Liver (tissue), 9 donors: ENCODE measurements around the gene CHN2. TPM values are rescaled to one million over a fixed set of nuclear protein-coding genes. Genes with fewer than 3 reads are reported as not detected.

Source experiments
- DNase-seq: peaks from one replicate; pipeline ENCODE4 v3.0.0-alpha.2; 2017; ENCODE audit warnings: low spot score
- H3K27ac ChIP-seq, 2 donors: one replicate each; pipeline ENCODE4 v1.7.0; 2013; ENCODE audit warnings: inconsistent platforms in 2 of 2, low read length in 2 of 2, control low read depth in 1 of 2, low read depth in 1 of 2, mild to moderate bottlenecking in 1 of 2
- H3K27me3 ChIP-seq, 4 donors: one replicate each; pipeline versions ENCODE4 v1.6.1 to v1.7.0; 2013; ENCODE audit warnings: low read length in 3 of 4, inconsistent platforms in 1 of 4, mild to moderate bottlenecking in 1 of 4, moderate library complexity in 1 of 4; ENCODE audit not compliant: control insufficient read depth in 4 of 4, insufficient read depth in 4 of 4
- H3K36me3 ChIP-seq, 4 donors: one replicate each; pipeline versions ENCODE4 v1.6.1 to v1.7.0; 2013; ENCODE audit warnings: low read length in 3 of 4, mild to moderate bottlenecking in 3 of 4, low read depth in 1 of 4, moderate library complexity in 1 of 4; ENCODE audit not compliant: control insufficient read depth in 4 of 4, insufficient read depth in 3 of 4
- H3K4me1 ChIP-seq, 4 donors: one replicate each; pipeline versions ENCODE4 v1.6.1 to v1.7.0; 2013; ENCODE audit warnings: low read length in 3 of 4, mild to moderate bottlenecking in 3 of 4, moderate library complexity in 1 of 4; ENCODE audit not compliant: control insufficient read depth in 4 of 4, insufficient read depth in 4 of 4
- H3K4me3 ChIP-seq, 3 donors: one replicate each; pipeline versions ENCODE4 v1.6.1 to v1.7.0; 2013; ENCODE audit warnings: low read length in 3 of 3, control low read depth in 1 of 3, low read depth in 1 of 3, mild to moderate bottlenecking in 1 of 3
- H3K9ac ChIP-seq, 2 donors: one replicate each; pipeline ENCODE4 v1.7.0; 2013; ENCODE audit warnings: low read length in 2 of 2, mild to moderate bottlenecking in 2 of 2, moderate library complexity in 2 of 2, control low read depth in 1 of 2, low read depth in 1 of 2
- H3K9me3 ChIP-seq, 4 donors: one replicate each; pipeline versions ENCODE4 v1.6.1 to v1.7.0; 2013; ENCODE audit warnings: low read length in 3 of 4; ENCODE audit not compliant: control insufficient read depth in 4 of 4
- EGR1 ChIP-seq, 2 donors: IDR thresholded peaks; 2 replicates each; pipeline ENCODE4 v1.6.1; 2016 to 2018; ENCODE audit warnings: antibody characterized with exemption in 2 of 2, low read depth in 2 of 2
- FOXA1 ChIP-seq: IDR thresholded peaks from 2 replicates; pipeline ENCODE4 v1.6.1; 2016; ENCODE audit warnings: antibody characterized with exemption
- FOXA2 ChIP-seq: IDR thresholded peaks from 2 replicates; pipeline ENCODE4 v1.6.1; 2016; ENCODE audit warnings: antibody characterized with exemption
- GABPA ChIP-seq, 2 donors: IDR thresholded peaks in 1 of 2; conservative IDR thresholded peaks in 1 of 2; 2 replicates each; pipeline ENCODE4 v1.6.1; 2016; ENCODE audit warnings: antibody characterized with exemption in 2 of 2, mild to moderate bottlenecking in 1 of 2, moderate library complexity in 1 of 2
- HNF4A ChIP-seq, 2 donors: conservative IDR thresholded peaks; 2 replicates each; pipeline ENCODE4 v1.6.1; 2016; ENCODE audit warnings: antibody characterized with exemption in 2 of 2, mild to moderate bottlenecking in 2 of 2
- HNF4G ChIP-seq: IDR thresholded peaks from 2 replicates; pipeline ENCODE4 v1.6.1; 2016; ENCODE audit warnings: antibody characterized with exemption
- JUND ChIP-seq, 2 donors: IDR thresholded peaks; 2 replicates each; pipeline ENCODE4 v1.6.1; 2016; ENCODE audit warnings: antibody characterized with exemption in 2 of 2
- NR2F2 ChIP-seq: IDR thresholded peaks from 2 replicates; pipeline ENCODE4 v1.6.1; 2016; ENCODE audit warnings: antibody characterized with exemption
- RAD21 ChIP-seq, 2 donors: IDR thresholded peaks; 2 replicates each; pipeline ENCODE4 v1.6.1; 2016; ENCODE audit warnings: antibody characterized with exemption in 2 of 2, mild to moderate bottlenecking in 2 of 2
- RXRA ChIP-seq, 2 donors: IDR thresholded peaks; 2 replicates each; pipeline ENCODE4 v1.6.1; 2017 to 2018; ENCODE audit warnings: antibody characterized with exemption in 2 of 2, mild to moderate bottlenecking in 1 of 2
- TAF1 ChIP-seq: conservative IDR thresholded peaks from 2 replicates; pipeline ENCODE4 v1.6.1; 2016; ENCODE audit warnings: antibody characterized with exemption, mild to moderate bottlenecking
- YY1 ChIP-seq: IDR thresholded peaks from 2 replicates; pipeline ENCODE4 v1.6.1; 2016; ENCODE audit warnings: antibody characterized with exemption, mild to moderate bottlenecking
- WGBS: extraction: QIAGEN DNeasy Blood & Tissue Kit; methylation state at CpG from one replicate; pipeline ENCODE4 v1.1.7; 2013; 5-methylcytosine and 5-hydroxymethylcytosine counted together
- polyA plus RNA-seq, 2 donors: library from polyadenylated mRNA; stranded (reverse) in 1 of 2; unstranded in 1 of 2; fragments of 200-250 nt in 1 of 2; fragments of >200 nt in 1 of 2; fragmentation: Nextera tagmentation in 1 of 2; extraction: Ambion mirVana in 1 of 2; gene quantifications; one replicate each; pipeline versions ENCODE4 v1.2.1 to v1.2.3, GENCODE V29; 2013 to 2015
- total RNA-seq, 2 donors: library from RNA; depleted of rRNA; stranded (reverse); fragments of >200 nt; gene quantifications; one replicate each; pipeline ENCODE4 v1.2.3, GENCODE V29; 2014
- TF ChIP-seq, protein P1 (sequence below): IDR thresholded peaks from 2 replicates; pipeline ENCODE4 v1.6.1; 2016; ENCODE audit warnings: antibody characterized with exemption
- TF ChIP-seq, protein P2 (sequence below): fragments of 150-350 bp; IDR thresholded peaks from 2 replicates; pipeline ENCODE4 v1.5.1; 2017; ENCODE audit warnings: improper control_type of control experiment, low read depth, low read length; ENCODE audit not compliant: missing input control
- TF ChIP-seq, protein P3 (sequence below): IDR thresholded peaks from 2 replicates; pipeline ENCODE4 v1.6.1; 2016; ENCODE audit warnings: antibody characterized with exemption, mild to moderate bottlenecking
- TF ChIP-seq, protein P4 (sequence below): IDR thresholded peaks from 2 replicates; pipeline ENCODE4 v1.6.1; 2016; ENCODE audit warnings: antibody characterized with exemption
- TF ChIP-seq, protein P5 (sequence below): IDR thresholded peaks from 2 replicates; pipeline ENCODE4 v1.6.1; 2016; ENCODE audit warnings: antibody characterized with exemption
- donor health status: healthy.
- donor health status: healthy.
- donor health status: healthy.
- donor health status: healthy.
- donor health status: healthy.

Gene CHN2
- total and polyA plus RNA-seq, 4 donors = 8.3 to 25.4 (median 17.8) TPM

DNA sequence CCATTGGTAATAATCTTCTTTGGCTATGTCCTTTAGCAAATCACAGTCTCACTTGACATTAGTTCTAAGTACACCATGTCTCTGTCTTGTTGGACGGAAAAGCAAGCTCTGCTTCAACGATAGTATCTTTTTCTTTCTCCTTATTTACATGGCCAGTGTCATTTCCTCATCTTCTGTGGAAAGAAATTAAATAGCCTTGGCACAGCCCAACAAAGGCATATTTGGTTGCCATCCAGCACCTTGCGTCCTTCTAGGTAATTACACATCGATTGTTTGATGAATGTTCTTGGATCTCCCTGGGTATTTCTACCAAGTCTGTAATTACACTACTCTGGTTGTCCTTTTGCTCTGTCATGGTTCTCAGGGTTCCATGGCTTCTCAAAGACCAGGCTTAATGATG, 183.1 kb downstream of the CHN2 start:
- Histone ChIP-seq H3K36me3 (peaks cover 0 to 1% (median 0%) of the 10 kb centered on the region in 4 donors), H3K9ac (no peak overlapping the region), H3K27ac (no peak overlapping the region), H3K27me3 (no peaks in the 10 kb centered on the region), H3K4me1 (peaks cover 3 to 28% (median 12%) of the 10 kb centered on the region in 4 donors), H3K4me3 (no peak overlapping the region), H3K9me3 (no peaks in the 10 kb centered on the region)
- no peak for DNase-seq
- 65% methylated on average over 4 of the region's 4 CpGs for WGBS
- TF ChIP-seq, protein P1, sequence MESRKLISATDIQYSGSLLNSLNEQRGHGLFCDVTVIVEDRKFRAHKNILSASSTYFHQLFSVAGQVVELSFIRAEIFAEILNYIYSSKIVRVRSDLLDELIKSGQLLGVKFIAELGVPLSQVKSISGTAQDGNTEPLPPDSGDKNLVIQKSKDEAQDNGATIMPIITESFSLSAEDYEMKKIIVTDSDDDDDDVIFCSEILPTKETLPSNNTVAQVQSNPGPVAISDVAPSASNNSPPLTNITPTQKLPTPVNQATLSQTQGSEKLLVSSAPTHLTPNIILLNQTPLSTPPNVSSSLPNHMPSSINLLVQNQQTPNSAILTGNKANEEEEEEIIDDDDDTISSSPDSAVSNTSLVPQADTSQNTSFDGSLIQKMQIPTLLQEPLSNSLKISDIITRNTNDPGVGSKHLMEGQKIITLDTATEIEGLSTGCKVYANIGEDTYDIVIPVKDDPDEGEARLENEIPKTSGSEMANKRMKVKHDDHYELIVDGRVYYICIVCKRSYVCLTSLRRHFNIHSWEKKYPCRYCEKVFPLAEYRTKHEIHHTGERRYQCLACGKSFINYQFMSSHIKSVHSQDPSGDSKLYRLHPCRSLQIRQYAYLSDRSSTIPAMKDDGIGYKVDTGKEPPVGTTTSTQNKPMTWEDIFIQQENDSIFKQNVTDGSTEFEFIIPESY = no peak
- no peak for TF ChIP-seq YY1
- TF ChIP-seq FOXA1 = no peak
- TF ChIP-seq JUND (IDR thresholded peaks at IDR 0.05) = no peak
- no peak for TF ChIP-seq RXRA (IDR thresholded peaks at IDR 0.05)
- TF ChIP-seq HNF4G = no peak
- TF ChIP-seq, protein P2, sequence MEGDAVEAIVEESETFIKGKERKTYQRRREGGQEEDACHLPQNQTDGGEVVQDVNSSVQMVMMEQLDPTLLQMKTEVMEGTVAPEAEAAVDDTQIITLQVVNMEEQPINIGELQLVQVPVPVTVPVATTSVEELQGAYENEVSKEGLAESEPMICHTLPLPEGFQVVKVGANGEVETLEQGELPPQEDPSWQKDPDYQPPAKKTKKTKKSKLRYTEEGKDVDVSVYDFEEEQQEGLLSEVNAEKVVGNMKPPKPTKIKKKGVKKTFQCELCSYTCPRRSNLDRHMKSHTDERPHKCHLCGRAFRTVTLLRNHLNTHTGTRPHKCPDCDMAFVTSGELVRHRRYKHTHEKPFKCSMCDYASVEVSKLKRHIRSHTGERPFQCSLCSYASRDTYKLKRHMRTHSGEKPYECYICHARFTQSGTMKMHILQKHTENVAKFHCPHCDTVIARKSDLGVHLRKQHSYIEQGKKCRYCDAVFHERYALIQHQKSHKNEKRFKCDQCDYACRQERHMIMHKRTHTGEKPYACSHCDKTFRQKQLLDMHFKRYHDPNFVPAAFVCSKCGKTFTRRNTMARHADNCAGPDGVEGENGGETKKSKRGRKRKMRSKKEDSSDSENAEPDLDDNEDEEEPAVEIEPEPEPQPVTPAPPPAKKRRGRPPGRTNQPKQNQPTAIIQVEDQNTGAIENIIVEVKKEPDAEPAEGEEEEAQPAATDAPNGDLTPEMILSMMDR = no peak
- TF ChIP-seq, protein P3, sequence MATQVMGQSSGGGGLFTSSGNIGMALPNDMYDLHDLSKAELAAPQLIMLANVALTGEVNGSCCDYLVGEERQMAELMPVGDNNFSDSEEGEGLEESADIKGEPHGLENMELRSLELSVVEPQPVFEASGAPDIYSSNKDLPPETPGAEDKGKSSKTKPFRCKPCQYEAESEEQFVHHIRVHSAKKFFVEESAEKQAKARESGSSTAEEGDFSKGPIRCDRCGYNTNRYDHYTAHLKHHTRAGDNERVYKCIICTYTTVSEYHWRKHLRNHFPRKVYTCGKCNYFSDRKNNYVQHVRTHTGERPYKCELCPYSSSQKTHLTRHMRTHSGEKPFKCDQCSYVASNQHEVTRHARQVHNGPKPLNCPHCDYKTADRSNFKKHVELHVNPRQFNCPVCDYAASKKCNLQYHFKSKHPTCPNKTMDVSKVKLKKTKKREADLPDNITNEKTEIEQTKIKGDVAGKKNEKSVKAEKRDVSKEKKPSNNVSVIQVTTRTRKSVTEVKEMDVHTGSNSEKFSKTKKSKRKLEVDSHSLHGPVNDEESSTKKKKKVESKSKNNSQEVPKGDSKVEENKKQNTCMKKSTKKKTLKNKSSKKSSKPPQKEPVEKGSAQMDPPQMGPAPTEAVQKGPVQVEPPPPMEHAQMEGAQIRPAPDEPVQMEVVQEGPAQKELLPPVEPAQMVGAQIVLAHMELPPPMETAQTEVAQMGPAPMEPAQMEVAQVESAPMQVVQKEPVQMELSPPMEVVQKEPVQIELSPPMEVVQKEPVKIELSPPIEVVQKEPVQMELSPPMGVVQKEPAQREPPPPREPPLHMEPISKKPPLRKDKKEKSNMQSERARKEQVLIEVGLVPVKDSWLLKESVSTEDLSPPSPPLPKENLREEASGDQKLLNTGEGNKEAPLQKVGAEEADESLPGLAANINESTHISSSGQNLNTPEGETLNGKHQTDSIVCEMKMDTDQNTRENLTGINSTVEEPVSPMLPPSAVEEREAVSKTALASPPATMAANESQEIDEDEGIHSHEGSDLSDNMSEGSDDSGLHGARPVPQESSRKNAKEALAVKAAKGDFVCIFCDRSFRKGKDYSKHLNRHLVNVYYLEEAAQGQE = no peak
- TF ChIP-seq FOXA2 = no peak
- no peak for TF ChIP-seq HNF4A (conservative IDR thresholded peaks at IDR 0.05)
- TF ChIP-seq, protein P4, sequence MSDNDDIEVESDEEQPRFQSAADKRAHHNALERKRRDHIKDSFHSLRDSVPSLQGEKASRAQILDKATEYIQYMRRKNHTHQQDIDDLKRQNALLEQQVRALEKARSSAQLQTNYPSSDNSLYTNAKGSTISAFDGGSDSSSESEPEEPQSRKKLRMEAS = no peak
- TF ChIP-seq TAF1 = no peak
- TF ChIP-seq EGR1 (IDR thresholded peaks at IDR 0.05; ENCODE audit: low read depth in 2 of 2) = no peak
- TF ChIP-seq NR2F2 = no peak

DNA sequence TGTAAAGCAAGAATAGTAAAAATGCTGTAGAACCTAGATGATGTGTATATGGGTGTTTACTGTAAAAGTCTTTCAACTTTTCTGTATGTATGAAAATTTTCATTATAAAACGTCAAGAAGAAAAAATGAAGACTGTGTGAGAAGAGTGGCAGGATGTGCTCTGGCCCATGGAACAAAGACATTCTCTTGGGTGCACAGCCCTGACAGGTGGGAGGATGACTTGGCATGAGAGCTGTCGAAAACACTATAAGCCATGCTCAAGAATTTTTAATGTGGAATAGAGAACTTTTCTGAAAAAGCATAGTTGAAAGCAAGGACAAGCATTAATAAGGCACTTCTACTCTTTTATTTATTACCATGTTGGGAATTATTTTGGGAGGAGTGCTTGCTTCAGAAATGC, 185.0 kb downstream of the CHN2 start:
- Histone ChIP-seq H3K4me1 (peaks cover 5 to 34% (median 17%) of the 10 kb centered on the region in 4 donors), H3K27ac (no peak overlapping the region), H3K9me3 (no peaks in the 10 kb centered on the region), H3K4me3 (no peak overlapping the region), H3K27me3 (no peaks in the 10 kb centered on the region), H3K36me3 (peaks cover 0 to 4% (median 0%) of the 10 kb centered on the region in 4 donors), H3K9ac (no peak overlapping the region)
- 94% methylated on average over 2 of the region's 2 CpGs for WGBS
- DNase-seq = no peak
- TF ChIP-seq, protein P3 = no peak
- no peak for TF ChIP-seq YY1
- no peak for TF ChIP-seq NR2F2
- TF ChIP-seq HNF4A (conservative IDR thresholded peaks at IDR 0.05) = no peak
- TF ChIP-seq, protein P1 = no peak
- TF ChIP-seq FOXA2 = no peak
- no peak for TF ChIP-seq RAD21 (IDR thresholded peaks at IDR 0.05)
- TF ChIP-seq GABPA (IDR thresholded peaks at IDR 0.05 in 1 of 2, conservative IDR thresholded peaks at IDR 0.05 in 1 of 2) = no peak
- TF ChIP-seq, protein P5, sequence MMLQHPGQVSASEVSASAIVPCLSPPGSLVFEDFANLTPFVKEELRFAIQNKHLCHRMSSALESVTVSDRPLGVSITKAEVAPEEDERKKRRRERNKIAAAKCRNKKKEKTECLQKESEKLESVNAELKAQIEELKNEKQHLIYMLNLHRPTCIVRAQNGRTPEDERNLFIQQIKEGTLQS = no peak
- TF ChIP-seq, protein P4 = no peak
- TF ChIP-seq TAF1 = no peak
- TF ChIP-seq FOXA1 = no peak
- no peak for TF ChIP-seq RXRA (IDR thresholded peaks at IDR 0.05)
